Tibial nerve (tissue), 4 donors: Measurements from ENCODE around the gene CORO1C.

Source experiments
- EP300 ChIP-seq, 2 donors: sonication (generic); formaldehyde crosslinking; IDR thresholded peaks; one replicate each; pipeline ENCODE4 v1.6.1; 2017; ENCODE audit warnings: antibody characterized with exemption in 2 of 2, mild to moderate bottlenecking in 1 of 2
- POLR2A ChIP-seq, 2 donors: fragments of 450-650 bp; IDR thresholded peaks; one replicate each; pipeline ENCODE4 v1.6.1; 2017; ENCODE audit warnings: antibody characterized with exemption in 2 of 2, mild to moderate bottlenecking in 2 of 2, moderate library complexity in 2 of 2
- TF ChIP-seq, protein P1 (sequence below), 5 experiments: fragments of 200-600 bp in 3 of 5; fragments of 450-650 bp in 2 of 5; sonication (generic) in 3 of 5; IDR thresholded peaks; one replicate each; pipeline ENCODE4 v1.5.1; 2016 to 2019; ENCODE audit warnings: antibody characterized with exemption in 5 of 5, mild to moderate bottlenecking in 3 of 5, moderate library complexity in 2 of 5

DNA sequence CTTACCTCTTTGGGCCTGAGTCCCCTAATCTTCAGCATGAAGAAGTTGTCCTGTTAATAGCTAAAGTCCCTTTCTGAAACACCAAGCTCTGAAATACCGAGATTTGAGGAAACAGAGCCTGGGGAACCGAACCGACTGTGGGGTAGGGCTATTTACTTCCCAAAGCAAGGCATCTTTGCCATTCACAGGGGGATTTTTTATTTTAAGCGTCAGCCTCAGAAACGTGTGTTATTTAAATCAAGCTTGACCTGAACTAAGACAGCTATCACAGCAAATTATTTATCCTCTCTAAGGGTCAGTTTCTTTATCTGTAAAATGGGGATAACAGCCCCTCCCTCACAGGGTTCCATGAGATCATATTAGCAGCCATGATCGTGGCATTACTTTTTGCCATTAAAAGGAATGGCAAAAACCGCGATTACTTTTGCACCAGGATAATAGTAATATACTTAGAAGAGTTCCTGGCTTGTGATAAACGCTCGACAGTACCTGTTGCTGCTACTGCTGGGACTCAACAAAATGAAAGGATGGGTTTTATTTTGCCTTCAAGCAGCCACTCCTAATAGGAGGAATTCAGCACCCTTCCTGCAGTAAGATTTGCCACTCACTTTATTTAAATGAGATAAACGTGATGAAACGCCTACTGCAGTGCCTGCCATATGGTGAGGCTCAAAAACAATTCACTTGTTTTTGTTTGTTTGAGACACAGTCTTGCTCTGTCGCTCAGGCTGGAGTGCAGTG lies 1.3 kb upstream of the CORO1C start:
- TF ChIP-seq, protein P1, sequence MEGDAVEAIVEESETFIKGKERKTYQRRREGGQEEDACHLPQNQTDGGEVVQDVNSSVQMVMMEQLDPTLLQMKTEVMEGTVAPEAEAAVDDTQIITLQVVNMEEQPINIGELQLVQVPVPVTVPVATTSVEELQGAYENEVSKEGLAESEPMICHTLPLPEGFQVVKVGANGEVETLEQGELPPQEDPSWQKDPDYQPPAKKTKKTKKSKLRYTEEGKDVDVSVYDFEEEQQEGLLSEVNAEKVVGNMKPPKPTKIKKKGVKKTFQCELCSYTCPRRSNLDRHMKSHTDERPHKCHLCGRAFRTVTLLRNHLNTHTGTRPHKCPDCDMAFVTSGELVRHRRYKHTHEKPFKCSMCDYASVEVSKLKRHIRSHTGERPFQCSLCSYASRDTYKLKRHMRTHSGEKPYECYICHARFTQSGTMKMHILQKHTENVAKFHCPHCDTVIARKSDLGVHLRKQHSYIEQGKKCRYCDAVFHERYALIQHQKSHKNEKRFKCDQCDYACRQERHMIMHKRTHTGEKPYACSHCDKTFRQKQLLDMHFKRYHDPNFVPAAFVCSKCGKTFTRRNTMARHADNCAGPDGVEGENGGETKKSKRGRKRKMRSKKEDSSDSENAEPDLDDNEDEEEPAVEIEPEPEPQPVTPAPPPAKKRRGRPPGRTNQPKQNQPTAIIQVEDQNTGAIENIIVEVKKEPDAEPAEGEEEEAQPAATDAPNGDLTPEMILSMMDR (IDR thresholded peaks at IDR 0.05) = no peak
- TF ChIP-seq POLR2A (IDR thresholded peaks at IDR 0.05) = no peak
- no peak for TF ChIP-seq EP300 (IDR thresholded peaks at IDR 0.05)
